OCI-LY7 (cell line): Measurements from ENCODE around the gene KRTAP5-6. TPM values are rescaled to one million over a fixed set of nuclear protein-coding genes. Genes with fewer than 3 reads are reported as not detected.
"Not testable (repeated sequence)": the region's sequence is repeated elsewhere in the genome, so short reads cannot be mapped to it uniquely, and the experiment has no call there.

Experiments
- BruUV-seq: library from RNA; stranded (reverse); fragments of 400-500 nt; replicated peaks from 2 replicates; lab custom pipeline; 2021; lab: Mats Ljungman, UMichigan
- CTCF ChIA-PET: fragments of 300-600 bp; sonication (Branson Sonifier 250); formaldehyde crosslinking; loops from one replicate; lab custom pipeline; 2022; ENCODE audit warnings: antibody characterized with exemption; ENCODE audit not compliant: unreplicated experiment; lab: Charles Lee
- POLR2A ChIA-PET: fragments of 300-600 bp; sonication (Branson Sonifier 250); formaldehyde crosslinking; loops from one replicate; lab custom pipeline; 2022; ENCODE audit warnings: antibody characterized with exemption; lab: Charles Lee
- DNase-seq: peaks from one replicate; pipeline ENCODE4 v3.0.0-alpha.2; 2015; ENCODE audit warnings: low spot score
- H2AFZ ChIP-seq: fragments of 200-600 bp; sonication (generic), shearing (Covaris generic); 2 replicates; pipeline ENCODE4 v1.6.1; 2014; ENCODE audit warnings: mild to moderate bottlenecking, antibody characterized with exemption, low read length, moderate library complexity
- H3K27ac ChIP-seq: fragments of 200-600 bp; sonication (generic); 2 replicates; pipeline ENCODE4 v1.5.1; 2014; ENCODE audit warnings: mixed run types, low read depth, mild to moderate bottlenecking, moderate library complexity, low read length, inconsistent platforms; ENCODE audit not compliant: poor library complexity, severe bottlenecking
- H3K36me3 ChIP-seq: fragments of 200-600 bp; sonication (generic); 2 replicates; pipeline ENCODE4 v1.6.1; 2014; ENCODE audit warnings: mild to moderate bottlenecking, antibody characterized with exemption, low read length, moderate library complexity, mixed read lengths; ENCODE audit not compliant: insufficient read depth
- H3K4me1 ChIP-seq: fragments of 200-600 bp; sonication (generic); 2 replicates; pipeline ENCODE4 v1.5.1; 2014; ENCODE audit warnings: mild to moderate bottlenecking, low read length; ENCODE audit not compliant: insufficient read depth, poor library complexity, severe bottlenecking
- H3K4me2 ChIP-seq: fragments of 200-600 bp; sonication (generic); 2 replicates; pipeline ENCODE4 v1.6.1; 2014; ENCODE audit warnings: mild to moderate bottlenecking, low read length
- H3K4me3 ChIP-seq: fragments of 200-600 bp; sonication (generic); 2 replicates; pipeline ENCODE4 v1.5.1; 2014; ENCODE audit warnings: mild to moderate bottlenecking, low read depth, low read length; ENCODE audit not compliant: poor library complexity, severe bottlenecking
- H3K79me2 ChIP-seq: fragments of 200-600 bp; sonication (generic); 2 replicates; pipeline ENCODE4 v1.6.1; 2016; ENCODE audit warnings: low read depth, mild to moderate bottlenecking, low read length, moderate library complexity, mixed read lengths; ENCODE audit not compliant: insufficient read depth
- H3K9me2 ChIP-seq: fragments of 200-600 bp; sonication (generic); 2 replicates; pipeline ENCODE4 v1.6.1; 2016; ENCODE audit warnings: mild to moderate bottlenecking, low read length, mixed read lengths; ENCODE audit not compliant: insufficient read depth
- H3K9me3 ChIP-seq: fragments of 200-600 bp; sonication (generic); 2 replicates; pipeline ENCODE4 v1.6.1; 2014; ENCODE audit warnings: mild to moderate bottlenecking, mixed run types, low read length, mixed read lengths
- H4K20me1 ChIP-seq: fragments of 200-600 bp; sonication (generic); 2 replicates; pipeline ENCODE4 v1.6.1; 2014; ENCODE audit warnings: mild to moderate bottlenecking, antibody characterized with exemption, low read length, moderate library complexity, mixed read lengths; ENCODE audit not compliant: insufficient read depth
- CTCF ChIP-seq: fragments of 200-600 bp; sonication (generic); conservative IDR thresholded peaks from 2 replicates; pipeline ENCODE4 v1.5.1; 2014; ENCODE audit warnings: mild to moderate bottlenecking, antibody characterized with exemption, low read length, moderate library complexity, mixed read lengths
- EZH2phosphoT487 ChIP-seq: fragments of 200-600 bp; sonication (generic); IDR thresholded peaks from 2 replicates; pipeline ENCODE4 v1.6.1; 2018; ENCODE audit warnings: low read depth, borderline replicate concordance, mild to moderate bottlenecking, mixed run types, antibody characterized with exemption, low read length, moderate library complexity, mixed read lengths
- intact Hi-C: fragments of 100-400 bp; cut with micrococcal nuclease; formaldehyde crosslinking; loops from one replicate; pipeline ENCODE4 v1.10.0; 2022; ENCODE audit not compliant: unreplicated experiment
- total RNA-seq, 2 experiments: library from RNA; depleted of rRNA in 1 of 2; stranded (reverse); fragments of >200 nt in 1 of 2; shearing (Covaris generic) in 1 of 2; gene quantifications; 2 replicates each; pipeline ENCODE4 v1.2.3, GENCODE V29; 2014 to 2022

KRTAP5-6 gene
- total RNA-seq, 2 experiments from 2014 or later = not detected

- H4K20me1 ChIP-seq = no peaks in the 10 kb centered on the region
- intact Hi-C loops = no loop called here
- no peaks in the 10 kb centered on the region for H3K79me2 ChIP-seq
- no peak overlapping the region for H3K4me2 ChIP-seq
- H3K27ac ChIP-seq = no peak overlapping the region
- no peaks in the 10 kb centered on the region for H3K9me2 ChIP-seq
- BruUV-seq = no TSS peak
- TF ChIP-seq CTCF = no peak
- no peak for TF ChIP-seq EZH2phosphoT487
- DNase-seq = no peak
- H3K9me3 ChIP-seq = no peaks in the 10 kb centered on the region
- no peaks in the 10 kb centered on the region for H3K36me3 ChIP-seq
- ChIA-PET POLR2A (no interaction called here), CTCF (no interaction called here)
- no peaks in the 10 kb centered on the region for H3K4me1 ChIP-seq
- no peak overlapping the region for H2AFZ ChIP-seq
- H3K4me3 ChIP-seq = no peak overlapping the region
Observed at GRCh38 chr11:1668911-1669473, 28.0 kb upstream of the KRTAP5-6 start.

- POLR2A ChIA-PET = interaction anchor here (0.6 kb wide), 1 partner anchor 454 kb away, joined by 3 read pairs; no protein-coding TSS in a partner anchor
- CTCF ChIA-PET = no interaction called here
- no peak overlapping the region for H3K4me3 ChIP-seq
- no peak overlapping the region for H3K27ac ChIP-seq
- H2AFZ ChIP-seq = no peak overlapping the region
- H3K4me1 ChIP-seq = no peaks in the 10 kb centered on the region
- DNase-seq = no peak
- TF ChIP-seq EZH2phosphoT487 (no peak), CTCF (no peak)
- H3K79me2 ChIP-seq = no peaks in the 10 kb centered on the region
- H3K9me2 ChIP-seq = no peaks in the 10 kb centered on the region
- intact Hi-C loops = no loop called here
- H3K4me2 ChIP-seq = no peak overlapping the region
- H3K9me3 ChIP-seq = no peaks in the 10 kb centered on the region
- BruUV-seq = no TSS peak
- H4K20me1 ChIP-seq = no peaks in the 10 kb centered on the region
- no peaks in the 10 kb centered on the region for H3K36me3 ChIP-seq
Observed at GRCh38 chr11:1669546-1670218, 27.3 kb upstream of the KRTAP5-6 start.

- H3K79me2 ChIP-seq, BruUV-seq, CTCF ChIA-PET, DNase-seq, H2AFZ ChIP-seq, H3K36me3 ChIP-seq, H3K4me1 ChIP-seq, H3K9me2 ChIP-seq, H3K4me3 ChIP-seq, H3K27ac ChIP-seq, H3K4me2 ChIP-seq, H3K9me3 ChIP-seq, intact Hi-C loops, POLR2A ChIA-PET, H4K20me1 ChIP-seq: not testable (repeated sequence)
Observed at GRCh38 chr11:1670457-1670856, 26.5 kb upstream of the KRTAP5-6 start.
